ENCODE data around the gene TRIM47. TPM values are rescaled to one million over a fixed set of nuclear protein-coding genes. Genes with fewer than 3 reads are reported as not detected.
A peak's percentile ranks its signal among the peaks of the same experiment; 100 is the strongest.

The TRIM47 gene
- total RNA-seq, 1 experiment from 2014 or later: 0.95 TPM

DNA sequence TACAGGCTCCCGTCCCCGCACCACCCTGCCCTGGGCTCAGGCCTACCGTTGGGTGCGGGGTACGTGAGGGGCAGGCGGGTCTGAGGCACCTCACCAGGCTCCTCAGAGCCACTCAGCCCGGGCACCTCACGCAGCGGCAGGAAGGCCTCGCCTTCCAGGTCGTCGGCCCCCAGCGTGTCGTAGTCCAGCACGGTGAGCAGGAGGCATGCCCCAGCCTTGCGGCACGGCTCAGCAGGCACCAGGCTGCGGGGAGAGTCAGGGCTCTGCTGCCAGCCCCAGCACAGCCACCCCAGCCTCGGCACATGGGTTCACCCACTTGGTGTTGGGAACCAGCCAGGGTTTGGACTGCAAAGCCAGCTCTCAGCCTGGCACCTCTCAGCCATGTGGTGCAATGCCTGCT, 49.6 kb downstream of the TRIM47 start:
- H3K27ac ChIP-seq (ENCODE audit: low read depth, low read length, poor library complexity, severe bottlenecking): no peak overlapping the region
- DNase-seq (ENCODE audit: low spot score): no peak
- no peaks in the 10 kb centered on the region for H3K9me3 ChIP-seq (ENCODE audit: low read depth, low read length, poor library complexity, severe bottlenecking)
- intact Hi-C loops (cut with micrococcal nuclease; ENCODE audit: unreplicated experiment): no loop called here
- ChIA-PET POLR2A (ENCODE audit: low non-redundant PET) (no interaction called here), CTCF (interaction anchor here (0.5 kb wide), 1 partner anchor 11 kb away, joined by 6 read pairs; no protein-coding TSS in a partner anchor)
- no peaks in the 10 kb centered on the region for H3K27me3 ChIP-seq (replicated peaks; ENCODE audit: insufficient read depth, low read depth, low read length, poor library complexity)
- no TSS peak for BruUV-seq (replicated peaks)
- no peak for TF ChIP-seq EZH2 (IDR thresholded peaks at IDR 0.05; ENCODE audit: borderline replicate concordance, low read depth, low read length, poor library complexity, severe bottlenecking)
- TF ChIP-seq, protein P1, sequence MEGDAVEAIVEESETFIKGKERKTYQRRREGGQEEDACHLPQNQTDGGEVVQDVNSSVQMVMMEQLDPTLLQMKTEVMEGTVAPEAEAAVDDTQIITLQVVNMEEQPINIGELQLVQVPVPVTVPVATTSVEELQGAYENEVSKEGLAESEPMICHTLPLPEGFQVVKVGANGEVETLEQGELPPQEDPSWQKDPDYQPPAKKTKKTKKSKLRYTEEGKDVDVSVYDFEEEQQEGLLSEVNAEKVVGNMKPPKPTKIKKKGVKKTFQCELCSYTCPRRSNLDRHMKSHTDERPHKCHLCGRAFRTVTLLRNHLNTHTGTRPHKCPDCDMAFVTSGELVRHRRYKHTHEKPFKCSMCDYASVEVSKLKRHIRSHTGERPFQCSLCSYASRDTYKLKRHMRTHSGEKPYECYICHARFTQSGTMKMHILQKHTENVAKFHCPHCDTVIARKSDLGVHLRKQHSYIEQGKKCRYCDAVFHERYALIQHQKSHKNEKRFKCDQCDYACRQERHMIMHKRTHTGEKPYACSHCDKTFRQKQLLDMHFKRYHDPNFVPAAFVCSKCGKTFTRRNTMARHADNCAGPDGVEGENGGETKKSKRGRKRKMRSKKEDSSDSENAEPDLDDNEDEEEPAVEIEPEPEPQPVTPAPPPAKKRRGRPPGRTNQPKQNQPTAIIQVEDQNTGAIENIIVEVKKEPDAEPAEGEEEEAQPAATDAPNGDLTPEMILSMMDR (conservative IDR thresholded peaks at IDR 0.05; ENCODE audit: low read depth, low read length): no peak
- H3K4me1 ChIP-seq (ENCODE audit: insufficient read depth, low read length, poor library complexity, severe bottlenecking): peaks cover 11% of the 10 kb centered on the region
- H3K4me3 ChIP-seq (ENCODE audit: low read depth, low read length, poor library complexity, severe bottlenecking): no peak overlapping the region
- peaks cover 9% of the 10 kb centered on the region for H3K36me3 ChIP-seq (ENCODE audit: insufficient read depth, low read length, poor library complexity, severe bottlenecking)

DNA sequence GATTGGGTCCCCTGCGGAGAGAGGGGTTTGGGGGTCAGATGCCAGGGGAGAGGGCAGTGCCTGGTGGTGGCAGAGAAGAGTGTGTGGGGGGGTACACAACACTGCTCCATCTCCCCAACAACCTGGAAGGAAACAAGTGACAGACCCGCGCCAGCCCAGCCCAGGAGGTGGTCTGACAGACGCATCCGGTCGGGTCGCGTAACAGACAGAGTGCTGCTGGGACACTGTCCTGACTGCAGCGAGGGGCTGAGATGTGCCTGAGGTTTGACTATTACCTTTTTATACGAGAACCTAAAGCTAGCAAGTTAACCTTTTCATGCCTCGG, 50.3 kb downstream of the TRIM47 start:
- peak overlapping the region; percentile 68 for H3K27ac ChIP-seq (ENCODE audit: low read depth, low read length, poor library complexity, severe bottlenecking)
- DNase-seq (ENCODE audit: low spot score): peak; percentile 61
- H3K4me1 ChIP-seq (ENCODE audit: insufficient read depth, low read length, poor library complexity, severe bottlenecking): peaks cover 11% of the 10 kb centered on the region
- H3K36me3 ChIP-seq (ENCODE audit: insufficient read depth, low read length, poor library complexity, severe bottlenecking): peaks cover 16% of the 10 kb centered on the region
- TF ChIP-seq EZH2 (IDR thresholded peaks at IDR 0.05; ENCODE audit: borderline replicate concordance, low read depth, low read length, poor library complexity, severe bottlenecking): no peak
- TF ChIP-seq, protein P1 (conservative IDR thresholded peaks at IDR 0.05; ENCODE audit: low read depth, low read length): no peak
- intact Hi-C loops (cut with micrococcal nuclease; ENCODE audit: unreplicated experiment): no loop called here
- H3K27me3 ChIP-seq (replicated peaks; ENCODE audit: insufficient read depth, low read depth, low read length, poor library complexity): no peaks in the 10 kb centered on the region
- CTCF ChIA-PET: interaction anchor here (0.5 kb wide), 2 partner anchors 11 to 14 kb away, joined by 4 to 6 read pairs; no protein-coding TSS in a partner anchor
- POLR2A ChIA-PET (ENCODE audit: low non-redundant PET): no interaction called here
- BruUV-seq (replicated peaks): no TSS peak
- H3K9me3 ChIP-seq (ENCODE audit: low read depth, low read length, poor library complexity, severe bottlenecking): no peaks in the 10 kb centered on the region
- peak overlapping the region; percentile 38 for H3K4me3 ChIP-seq (ENCODE audit: low read depth, low read length, poor library complexity, severe bottlenecking)

- peak overlapping the region; percentile 68 for H3K27ac ChIP-seq (ENCODE audit: low read depth, low read length, poor library complexity, severe bottlenecking)
- CTCF ChIA-PET: interaction anchor here (0.5 to 0.8 kb wide), 3 partner anchors 14 to 74 kb away, joined by 3 to 4 read pairs (median 3); no protein-coding TSS in a partner anchor
- intact Hi-C loops (cut with micrococcal nuclease; ENCODE audit: unreplicated experiment): loop anchor here (1.0 kb wide), 1 partner anchor 46 kb away; no protein-coding TSS in a partner anchor
Observed at GRCh38 chr17:75827308-75828075, 50.9 kb downstream of the TRIM47 start.

More at GRCh38 chr17:75827308-75828075, 50.9 kb downstream of the TRIM47 start:
- Histone ChIP-seq H3K4me3 (ENCODE audit: low read depth, low read length, poor library complexity, severe bottlenecking) (peak overlapping the region; percentile 38), H3K4me1 (ENCODE audit: insufficient read depth, low read length, poor library complexity, severe bottlenecking) (peaks cover 11% of the 10 kb centered on the region), H3K9me3 (ENCODE audit: low read depth, low read length, poor library complexity, severe bottlenecking) (no peaks in the 10 kb centered on the region), H3K27me3 (replicated peaks; ENCODE audit: insufficient read depth, low read depth, low read length, poor library complexity) (no peaks in the 10 kb centered on the region), H3K36me3 (ENCODE audit: insufficient read depth, low read length, poor library complexity, severe bottlenecking) (peaks cover 22% of the 10 kb centered on the region)
- BruUV-seq (replicated peaks): no TSS peak
- peak; percentile 86 for DNase-seq (ENCODE audit: low spot score)
- TF ChIP-seq EZH2 (IDR thresholded peaks at IDR 0.05; ENCODE audit: borderline replicate concordance, low read depth, low read length, poor library complexity, severe bottlenecking): no peak
- TF ChIP-seq, protein P1 (conservative IDR thresholded peaks at IDR 0.05; ENCODE audit: low read depth, low read length): peak; percentile 89
- POLR2A ChIA-PET (ENCODE audit: low non-redundant PET): no interaction called here

Measured in A673 (cell line).